GM12865 (cell line): Measurements from ENCODE around the gene EPHA7.

Source experiments
- DNase-seq: peaks from one replicate; pipeline ENCODE4 v3.0.0; 2010; ENCODE audit warnings: low read depth
- H3K4me3 ChIP-seq: 2 replicates; pipeline ENCODE4 v1.5.1; 2011; ENCODE audit warnings: mild to moderate bottlenecking, low read depth, low read length, control low read depth
- TF ChIP-seq, protein P1 (sequence below): IDR thresholded peaks from 2 replicates; pipeline ENCODE4 v1.5.1; 2011; ENCODE audit warnings: low read length, control low read depth, low read depth, inconsistent platforms; ENCODE audit not compliant: insufficient read depth; ENCODE audit errors: missing control alignments

EPHA7 gene

DNA sequence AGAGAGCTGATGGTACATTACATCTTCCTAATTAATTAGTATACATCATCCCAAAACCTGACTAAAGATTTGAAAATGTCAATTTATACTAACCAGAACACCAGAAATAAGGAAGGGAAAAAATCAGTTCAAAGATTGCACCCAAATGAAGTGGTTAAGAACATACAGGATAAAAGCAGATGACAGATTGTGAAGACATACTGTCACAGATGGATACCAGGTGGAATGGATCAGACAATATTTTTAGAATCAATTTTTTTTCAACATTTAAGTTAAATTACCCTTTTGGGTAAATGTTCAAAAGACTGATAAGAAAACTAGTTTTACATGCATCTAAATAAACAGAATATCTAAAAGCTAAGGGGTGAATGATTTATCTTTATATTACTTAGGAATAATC lies 47.6 kb downstream of the EPHA7 start:
- TF ChIP-seq, protein P1, sequence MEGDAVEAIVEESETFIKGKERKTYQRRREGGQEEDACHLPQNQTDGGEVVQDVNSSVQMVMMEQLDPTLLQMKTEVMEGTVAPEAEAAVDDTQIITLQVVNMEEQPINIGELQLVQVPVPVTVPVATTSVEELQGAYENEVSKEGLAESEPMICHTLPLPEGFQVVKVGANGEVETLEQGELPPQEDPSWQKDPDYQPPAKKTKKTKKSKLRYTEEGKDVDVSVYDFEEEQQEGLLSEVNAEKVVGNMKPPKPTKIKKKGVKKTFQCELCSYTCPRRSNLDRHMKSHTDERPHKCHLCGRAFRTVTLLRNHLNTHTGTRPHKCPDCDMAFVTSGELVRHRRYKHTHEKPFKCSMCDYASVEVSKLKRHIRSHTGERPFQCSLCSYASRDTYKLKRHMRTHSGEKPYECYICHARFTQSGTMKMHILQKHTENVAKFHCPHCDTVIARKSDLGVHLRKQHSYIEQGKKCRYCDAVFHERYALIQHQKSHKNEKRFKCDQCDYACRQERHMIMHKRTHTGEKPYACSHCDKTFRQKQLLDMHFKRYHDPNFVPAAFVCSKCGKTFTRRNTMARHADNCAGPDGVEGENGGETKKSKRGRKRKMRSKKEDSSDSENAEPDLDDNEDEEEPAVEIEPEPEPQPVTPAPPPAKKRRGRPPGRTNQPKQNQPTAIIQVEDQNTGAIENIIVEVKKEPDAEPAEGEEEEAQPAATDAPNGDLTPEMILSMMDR, result no peak
- H3K4me3 ChIP-seq, result no peak overlapping the region
- DNase-seq, result no peak

DNA sequence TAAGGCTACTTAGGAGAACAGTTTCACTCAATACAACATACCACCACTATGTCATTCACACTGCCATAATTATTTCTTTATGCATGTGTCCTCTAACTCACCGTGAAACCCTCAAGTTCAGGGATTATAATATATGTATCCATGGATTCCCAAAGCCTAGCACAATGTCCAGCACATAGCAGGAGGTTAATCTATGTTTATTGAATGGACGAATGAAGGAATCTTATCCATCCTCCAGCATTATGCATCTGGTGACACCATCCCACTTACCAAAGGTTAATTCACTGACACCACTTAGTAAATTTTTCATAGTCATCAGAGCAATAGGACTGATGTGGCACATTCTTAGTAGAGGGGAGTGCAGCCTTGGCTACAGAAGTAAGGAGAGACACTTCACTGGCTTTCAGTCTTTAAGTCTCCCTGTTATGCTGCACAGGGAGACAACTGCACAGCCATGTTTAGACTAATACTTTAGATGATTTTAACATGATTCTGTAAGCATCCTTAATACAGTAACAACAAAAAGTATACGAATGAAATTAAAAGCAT lies 49.7 kb downstream of the EPHA7 start:
- no peak for DNase-seq
- H3K4me3 ChIP-seq, result no peak overlapping the region
- TF ChIP-seq, protein P1, result no peak

DNA sequence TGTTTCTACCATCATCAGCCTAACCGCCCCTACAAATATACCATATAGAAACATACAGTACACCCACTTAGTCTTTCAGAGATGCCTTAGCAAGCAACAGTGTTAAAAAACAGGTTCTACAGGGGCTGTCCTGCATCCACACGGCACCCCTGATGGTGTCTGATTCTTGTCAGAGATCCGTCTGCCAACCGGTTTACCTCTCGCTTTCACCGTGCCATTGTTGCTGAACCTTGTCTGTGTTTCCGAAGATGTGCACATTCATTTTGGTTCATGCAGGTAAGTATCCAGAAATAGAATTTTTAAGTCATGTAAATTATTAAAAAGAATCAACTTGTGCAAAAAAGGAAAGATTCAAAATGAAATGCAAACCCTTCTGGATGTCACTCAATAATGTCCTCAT lies 52.9 kb downstream of the EPHA7 start:
- TF ChIP-seq, protein P1, result no peak
- H3K4me3 ChIP-seq, result no peak overlapping the region
- no peak for DNase-seq

DNA sequence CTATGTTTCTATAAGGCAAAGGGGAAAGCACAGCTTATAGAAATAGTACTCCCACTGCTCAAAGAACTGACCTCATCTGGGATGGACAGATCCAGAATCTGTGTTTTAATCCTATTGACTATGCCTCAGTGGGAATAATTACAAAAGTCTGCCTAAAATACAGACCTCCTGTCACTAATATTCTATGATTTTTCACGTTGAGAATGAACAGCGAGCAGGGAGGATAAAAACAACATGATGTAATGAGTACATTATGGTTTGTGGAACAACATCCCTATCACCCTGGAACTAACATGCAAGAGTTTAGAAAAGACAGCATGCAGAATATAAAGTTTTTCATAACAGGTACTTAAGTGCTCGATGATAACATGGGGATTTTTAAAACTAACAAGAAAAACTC lies 53.9 kb downstream of the EPHA7 start:
- no peak overlapping the region for H3K4me3 ChIP-seq
- TF ChIP-seq, protein P1, result no peak
- no peak for DNase-seq

DNA sequence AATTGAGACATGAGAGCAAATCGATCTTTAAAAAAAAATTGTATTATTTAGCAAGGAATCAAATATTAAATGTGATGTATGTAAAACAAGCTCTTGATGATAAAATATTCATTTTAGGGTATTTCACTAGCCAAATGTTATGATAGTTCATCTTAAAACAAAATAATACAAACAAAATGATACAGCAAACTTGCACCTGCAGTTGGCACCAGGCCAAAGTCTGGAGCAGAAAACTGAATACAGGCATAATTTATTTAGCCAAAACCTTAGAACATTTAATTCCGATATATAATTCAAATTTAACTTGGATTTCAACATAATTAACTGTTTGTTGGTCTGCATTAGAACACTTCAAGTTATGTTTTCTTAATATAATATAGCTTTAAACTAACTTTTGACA lies 60.9 kb downstream of the EPHA7 start:
- H3K4me3 ChIP-seq, result no peak overlapping the region
- no peak for DNase-seq
- TF ChIP-seq, protein P1, result no peak

DNA sequence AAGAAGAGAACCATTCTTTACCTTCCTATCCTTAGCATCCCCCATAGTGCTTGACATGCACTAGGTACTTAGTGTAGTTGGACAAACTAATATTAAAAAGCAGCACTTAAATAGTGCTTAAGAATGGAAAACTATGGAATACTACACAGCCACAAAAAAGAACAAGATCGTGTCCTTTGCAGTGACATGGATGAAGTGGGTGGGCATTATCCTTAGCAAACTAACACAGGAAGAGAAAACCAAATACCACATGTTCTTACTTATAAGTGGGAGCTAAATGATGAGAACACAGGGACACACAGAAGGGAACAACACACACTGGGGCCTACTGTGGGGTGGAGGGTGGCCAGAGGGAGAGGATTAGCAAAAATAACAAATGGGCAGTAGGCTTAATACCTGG lies 66.8 kb downstream of the EPHA7 start:
- no peak overlapping the region for H3K4me3 ChIP-seq
- TF ChIP-seq, protein P1, result no peak
- DNase-seq, result no peak

DNA sequence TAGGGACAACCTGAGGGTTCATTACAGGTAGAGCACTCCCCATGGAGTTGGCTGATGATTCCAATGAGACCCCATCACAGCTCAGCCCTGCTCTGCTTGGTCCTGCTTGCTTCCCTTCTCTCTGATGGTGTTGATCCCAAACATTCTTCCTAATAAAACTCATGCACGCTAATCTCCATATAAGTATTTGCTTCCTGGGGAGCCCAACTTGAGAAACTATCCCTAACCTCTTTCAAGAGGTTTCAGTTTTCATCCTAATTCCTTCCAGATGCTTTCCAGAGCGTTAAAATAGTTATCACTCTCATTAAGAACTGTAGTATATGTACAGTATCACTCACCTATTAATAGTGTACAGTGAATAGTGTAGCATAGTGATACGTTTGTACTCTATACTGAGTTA lies 68.1 kb downstream of the EPHA7 start:
- TF ChIP-seq, protein P1, result no peak
- no peak for DNase-seq
- H3K4me3 ChIP-seq, result no peak overlapping the region
